Kidney tubule cell (primary cell): ENCODE measurements around the gene ICAM4.
"Not testable (repeated sequence)": the region's sequence is repeated elsewhere in the genome, so short reads cannot be mapped to it uniquely, and the experiment has no call there.

Experiments used
- DNase-seq: peaks from one replicate; pipeline ENCODE4 v3.0.0-alpha.2; 2018; ENCODE audit warnings: low spot score

ICAM4 gene

DNA sequence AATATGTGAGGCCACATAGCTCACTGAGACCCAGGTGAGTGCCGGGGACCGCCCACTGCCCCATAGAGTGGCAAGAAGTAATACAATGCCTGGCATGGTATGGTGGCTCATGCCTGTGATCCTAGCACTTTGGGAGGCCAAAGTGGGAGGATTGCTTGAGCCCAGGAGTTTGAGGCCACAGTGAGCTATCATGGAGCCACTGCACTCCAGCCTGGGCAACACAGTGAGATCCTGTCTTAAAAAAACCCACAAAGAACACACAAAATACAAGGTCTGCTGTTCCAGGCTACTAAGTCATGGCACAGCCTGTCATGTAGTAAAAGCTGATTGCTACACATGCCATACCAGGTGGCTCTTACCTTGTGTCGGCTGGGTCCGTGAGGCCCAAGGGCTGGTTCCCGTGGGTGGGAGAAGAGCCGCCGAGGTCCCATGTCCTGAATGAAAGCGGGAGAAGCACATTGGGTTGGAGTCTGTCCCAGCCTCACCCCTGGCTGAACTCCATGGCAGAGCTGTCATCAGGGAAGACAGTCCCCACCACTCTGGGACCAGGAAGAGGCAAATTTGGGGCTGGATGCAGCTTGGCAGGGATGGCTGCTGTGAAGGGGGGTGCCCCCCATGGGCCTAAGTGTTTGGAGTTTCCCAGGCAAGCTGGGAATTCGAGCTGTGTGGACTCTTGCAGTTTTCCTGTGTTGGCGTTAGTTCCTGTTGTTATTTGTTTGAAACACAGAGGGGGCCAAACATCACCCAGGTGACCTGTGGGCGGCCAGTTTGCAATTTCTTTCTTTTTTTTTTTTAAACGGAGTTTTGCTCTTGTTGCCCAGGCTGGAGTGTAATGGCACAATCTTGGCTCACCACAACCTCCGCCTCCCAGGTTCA lies 32.3 kb downstream of the ICAM4 start:
- no peak for DNase-seq

- no peak for DNase-seq
Measured at GRCh38 chr19:10320602-10321416, 34.1 kb downstream of the ICAM4 start.

DNA sequence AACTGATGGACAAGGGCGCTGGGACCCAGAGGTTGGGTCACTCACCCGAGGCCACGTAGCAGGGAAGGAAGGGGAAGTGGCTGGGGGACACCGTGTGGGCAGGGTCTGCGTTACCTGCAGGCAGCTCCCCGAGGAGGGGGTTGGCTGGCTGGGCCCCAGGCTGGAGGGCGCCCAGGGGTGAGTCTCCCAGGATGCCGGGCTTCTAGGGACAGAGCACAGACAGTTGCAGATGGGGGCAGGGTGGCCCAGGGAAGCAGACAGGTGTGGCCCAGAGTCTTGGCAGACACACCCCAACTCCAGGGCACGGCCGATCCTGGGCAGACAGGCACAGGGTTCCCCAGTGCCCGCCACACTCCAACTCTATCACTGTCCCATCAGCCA lies 34.7 kb downstream of the ICAM4 start:
- no peak for DNase-seq

DNA sequence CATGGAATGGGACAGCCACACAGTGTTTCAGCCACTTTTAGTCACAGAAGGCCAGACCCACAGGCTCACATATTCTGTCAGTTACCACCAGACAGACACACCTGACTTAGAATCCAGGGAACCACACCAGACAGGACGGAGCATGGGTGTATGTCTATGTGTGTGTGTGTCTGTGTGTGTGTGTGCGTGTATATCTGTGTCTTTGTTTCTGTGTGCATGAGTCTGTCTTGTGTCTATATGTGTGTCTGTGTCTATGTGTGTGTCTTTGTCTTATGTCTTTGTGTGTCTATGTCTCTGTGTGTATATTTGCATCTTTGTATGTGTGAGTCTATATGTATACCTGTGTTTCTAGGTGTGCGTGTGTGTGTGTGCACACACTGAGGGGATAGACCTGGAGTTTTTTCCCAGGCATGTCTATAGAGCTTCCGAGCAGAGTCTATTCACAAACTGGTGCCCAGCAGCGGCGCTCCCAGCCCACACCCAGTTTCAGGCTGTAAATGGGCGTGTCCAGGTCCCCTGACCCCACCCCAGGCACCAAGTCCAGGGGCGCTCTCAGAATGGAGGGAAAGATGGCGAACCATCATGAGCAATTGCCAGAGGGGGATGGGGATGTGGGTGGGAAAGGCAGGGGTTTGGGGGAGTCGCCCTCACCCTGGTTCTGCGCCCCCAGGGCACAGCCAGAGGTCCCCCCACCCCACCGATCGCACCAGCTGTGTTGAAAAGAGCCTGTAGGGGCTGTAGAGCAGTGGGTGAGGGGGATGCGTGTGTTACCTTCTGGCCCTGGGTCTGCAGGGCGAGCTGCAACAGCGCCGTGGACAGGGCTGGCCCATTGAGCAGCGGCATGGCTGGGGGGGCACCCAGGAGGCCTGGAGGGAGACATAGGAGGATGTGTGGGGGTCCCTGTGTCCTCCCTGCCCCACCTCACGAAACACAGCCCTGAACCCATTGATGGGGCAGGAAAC lies 35.4 kb downstream of the ICAM4 start:
- DNase-seq = no peak

GRCh38 chr19:10325732-10326131 lies 39.0 kb downstream of the ICAM4 start:
- no peak for DNase-seq

- no peak for DNase-seq
Measured at GRCh38 chr19:10327793-10328192, 41.0 kb downstream of the ICAM4 start.

DNA sequence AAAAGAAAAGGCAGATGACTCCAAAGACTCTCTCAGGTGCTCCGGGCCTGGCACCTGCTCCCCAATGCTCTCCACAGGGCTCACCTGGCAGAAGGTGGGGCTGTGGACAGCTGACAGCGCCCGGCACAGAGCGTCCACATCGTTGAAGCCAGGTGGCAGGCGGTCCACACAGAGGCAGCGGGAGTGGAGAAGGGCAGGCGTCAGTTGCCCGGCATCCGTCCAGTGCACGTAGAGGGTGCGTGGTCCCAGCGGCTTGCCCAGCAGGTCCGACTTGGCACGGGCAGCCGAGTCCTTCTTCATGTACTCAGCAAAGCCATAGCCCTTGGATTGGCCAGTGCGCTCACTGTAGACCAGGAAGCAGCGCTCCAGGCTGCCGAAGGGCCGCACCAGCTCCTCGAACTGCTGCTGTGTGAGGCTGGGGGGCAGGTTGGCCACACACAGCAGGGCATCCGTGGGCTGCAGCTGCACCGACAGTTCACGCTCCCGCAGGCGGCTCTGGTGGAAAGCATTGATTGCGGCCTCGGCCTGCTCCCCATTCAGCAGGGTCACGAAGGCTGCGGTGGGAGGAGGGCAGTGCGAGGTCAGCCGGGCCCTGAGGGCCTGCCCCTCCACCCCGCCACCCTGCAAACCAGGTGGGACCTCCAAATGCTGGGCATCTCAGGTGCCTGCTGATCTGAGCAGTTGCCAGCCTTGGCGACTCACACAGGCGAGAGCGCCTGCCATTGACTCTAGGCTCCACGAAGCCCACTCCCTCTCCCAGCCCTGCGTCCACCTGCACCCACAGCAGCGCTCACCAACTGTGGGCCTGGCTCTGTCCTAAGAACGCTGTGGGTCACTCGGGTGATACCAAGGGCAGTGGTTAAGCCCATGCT lies 42.0 kb downstream of the ICAM4 start:
- no peak for DNase-seq

DNA sequence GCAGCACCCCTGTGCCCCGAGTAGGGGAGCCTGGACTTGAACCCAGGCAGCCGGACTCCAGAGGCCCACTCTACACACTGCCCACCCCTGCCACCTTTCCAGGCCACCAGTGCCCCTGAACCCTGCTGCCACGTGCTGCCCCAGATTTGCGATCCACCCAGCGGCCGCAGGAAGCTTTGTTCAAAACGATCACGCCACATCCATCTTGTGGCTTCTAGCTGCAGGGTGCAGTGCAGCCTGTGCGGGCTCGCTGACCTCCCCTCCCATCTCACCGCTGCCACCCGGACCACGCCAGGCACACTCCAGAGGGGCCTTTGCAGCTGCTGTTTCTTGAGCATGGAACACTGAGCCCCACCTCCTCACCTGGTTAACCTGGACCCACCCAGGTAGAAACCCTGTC lies 42.8 kb downstream of the ICAM4 start:
- DNase-seq = no peak

- no peak for DNase-seq
Measured at GRCh38 chr19:10332158-10332964, 45.6 kb downstream of the ICAM4 start.

DNA sequence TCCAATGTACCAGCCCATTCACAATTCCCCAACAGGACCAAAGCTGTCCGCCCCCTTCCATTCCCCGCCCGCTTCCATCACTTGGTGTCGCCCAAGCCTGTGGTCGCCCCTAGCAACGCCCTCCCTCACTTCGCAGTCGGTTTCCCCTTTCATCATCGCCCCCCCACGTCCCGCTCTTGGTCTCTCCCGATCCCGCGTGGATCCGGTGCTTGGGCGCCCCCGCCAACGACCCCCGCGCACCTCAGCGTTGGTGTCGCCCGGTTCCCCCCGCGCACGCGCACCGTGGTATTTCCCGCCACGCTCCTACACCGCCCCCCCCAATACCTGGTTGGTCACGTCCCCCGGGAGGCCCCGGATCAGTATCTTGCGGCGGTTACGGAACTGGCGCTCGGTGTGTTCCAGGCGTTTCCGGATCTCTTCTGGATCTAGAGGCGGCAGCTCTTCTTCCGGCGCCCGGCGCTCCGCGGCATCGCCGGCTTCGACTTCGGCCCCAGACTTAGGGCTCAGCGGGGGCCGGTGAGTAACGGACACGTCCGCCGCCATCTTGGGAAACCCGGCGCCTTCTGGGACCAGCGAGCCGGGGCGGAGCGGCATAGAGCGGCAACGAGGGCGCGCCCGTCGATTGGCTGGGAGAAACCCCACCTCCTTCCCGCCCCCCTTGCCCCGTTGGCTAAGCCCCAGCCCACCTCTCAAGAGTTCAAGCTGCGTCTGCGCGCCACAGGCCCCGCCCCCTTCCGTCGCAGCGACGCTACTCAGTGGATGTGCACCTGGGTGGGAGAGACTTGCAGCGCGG lies 46.4 kb downstream of the ICAM4 start, which contains the start of gene RAVER1:
Gene RAVER1 (minus strand): TSS at position 565 of the 793 bp plus-strand sequence. CDS start 22 bp downstream, at position 543.
- DNase-seq = peak; percentile 96

GRCh38 chr19:10333758-10334587 lies 47.2 kb downstream of the ICAM4 start:
- DNase-seq = no peak

DNA sequence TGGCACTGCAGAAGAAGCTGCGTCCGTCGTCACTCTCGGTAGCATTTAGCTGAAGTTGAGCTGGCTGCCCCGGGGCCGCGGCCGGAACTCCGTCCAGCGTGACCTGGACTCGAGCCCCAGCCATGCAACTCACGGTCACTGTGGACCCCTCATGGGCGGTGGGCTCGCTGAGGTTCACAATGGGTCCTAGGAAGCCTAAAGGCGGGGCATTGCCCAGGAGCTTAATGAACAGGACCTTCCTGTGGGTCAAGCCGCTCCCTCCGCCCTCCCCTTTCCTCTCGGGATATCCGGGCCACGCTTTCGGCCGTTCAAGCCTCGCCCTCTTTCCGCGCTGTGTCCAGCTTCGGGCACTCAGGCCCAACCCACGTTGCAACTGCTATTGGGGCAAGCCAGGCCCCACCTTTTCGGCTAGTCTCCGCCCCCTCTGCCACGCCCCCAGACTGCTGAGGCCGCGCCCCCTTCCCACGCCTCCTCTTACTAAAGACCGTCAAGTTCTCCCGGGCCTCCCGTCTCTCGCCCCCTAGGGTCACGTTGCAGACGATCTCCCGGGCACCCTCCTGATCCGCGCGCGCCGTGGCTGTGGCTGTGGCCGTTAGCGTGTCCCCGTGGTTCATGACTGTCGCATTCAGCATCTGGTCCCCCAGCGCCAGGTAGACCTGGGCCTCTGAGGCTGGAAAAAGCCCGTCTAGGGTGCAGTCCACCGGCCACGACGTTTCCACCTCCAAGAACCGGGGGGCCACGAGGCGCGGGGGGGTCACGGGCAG lies 48.0 kb downstream of the ICAM4 start:
- DNase-seq = peak; percentile 96

DNA sequence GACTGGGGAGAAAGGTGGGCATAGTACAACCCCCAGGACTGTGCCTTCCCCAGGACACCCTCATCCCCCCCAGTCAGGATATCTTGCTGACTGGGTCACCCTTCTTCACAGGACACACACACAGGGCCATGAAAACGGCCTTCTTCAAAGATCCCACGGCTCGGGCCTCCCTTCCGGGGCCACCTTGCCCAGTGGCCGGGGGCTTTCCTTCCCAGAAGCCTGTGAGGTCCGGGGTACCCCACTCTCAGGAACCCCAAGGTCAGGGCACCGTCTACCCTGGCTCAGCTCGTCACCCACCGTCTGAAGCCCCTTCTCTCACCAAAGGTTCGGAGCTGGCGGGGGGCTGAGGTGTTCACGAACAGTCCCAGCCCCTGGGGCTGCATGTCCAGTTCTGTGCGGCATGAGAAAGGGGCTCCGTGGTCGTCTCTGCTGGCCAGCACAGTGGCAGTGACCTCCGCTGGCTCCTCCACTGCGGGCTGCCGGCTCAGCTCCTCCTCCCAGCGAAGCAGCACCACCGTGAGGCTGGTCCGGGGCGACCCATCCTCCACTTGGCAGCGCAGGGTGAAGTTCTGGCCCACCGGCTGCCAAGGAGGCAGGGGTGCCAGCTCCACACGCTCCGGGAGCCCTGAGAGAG lies 48.7 kb downstream of the ICAM4 start:
- no peak for DNase-seq

DNA sequence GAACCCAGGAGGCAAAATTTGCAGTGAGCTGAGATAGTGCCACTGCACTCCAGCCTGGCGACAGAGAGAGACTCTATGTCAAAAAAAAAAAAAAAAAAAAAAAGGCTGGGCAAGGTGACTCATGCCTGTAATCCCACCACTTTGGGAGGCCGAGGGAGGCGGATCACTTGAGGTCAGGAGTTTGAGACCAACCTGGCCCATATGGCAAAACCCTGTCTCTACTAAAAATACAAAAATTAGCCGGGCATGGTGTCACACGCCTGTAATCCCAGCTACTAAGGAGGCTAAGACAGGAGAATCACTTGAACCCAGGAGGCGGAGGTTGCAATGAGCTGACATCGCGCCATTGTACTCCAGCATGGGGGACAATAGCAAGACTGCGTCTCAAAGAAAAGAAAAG lies 50.0 kb downstream of the ICAM4 start:
- DNase-seq = not testable (repeated sequence)
